ENCODE data around the gene OR5AC2.

The OR5AC2 gene, protein sequence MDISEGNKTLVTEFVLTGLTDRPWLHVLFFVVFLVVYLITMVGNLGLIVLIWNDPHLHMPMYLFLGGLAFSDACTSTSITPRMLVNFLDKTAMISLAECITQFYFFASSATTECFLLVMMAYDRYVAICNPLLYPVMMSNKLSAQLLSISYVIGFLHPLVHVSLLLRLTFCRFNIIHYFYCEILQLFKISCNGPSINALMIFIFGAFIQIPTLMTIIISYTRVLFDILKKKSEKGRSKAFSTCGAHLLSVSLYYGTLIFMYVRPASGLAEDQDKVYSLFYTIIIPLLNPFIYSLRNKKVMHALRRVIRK

DNA sequence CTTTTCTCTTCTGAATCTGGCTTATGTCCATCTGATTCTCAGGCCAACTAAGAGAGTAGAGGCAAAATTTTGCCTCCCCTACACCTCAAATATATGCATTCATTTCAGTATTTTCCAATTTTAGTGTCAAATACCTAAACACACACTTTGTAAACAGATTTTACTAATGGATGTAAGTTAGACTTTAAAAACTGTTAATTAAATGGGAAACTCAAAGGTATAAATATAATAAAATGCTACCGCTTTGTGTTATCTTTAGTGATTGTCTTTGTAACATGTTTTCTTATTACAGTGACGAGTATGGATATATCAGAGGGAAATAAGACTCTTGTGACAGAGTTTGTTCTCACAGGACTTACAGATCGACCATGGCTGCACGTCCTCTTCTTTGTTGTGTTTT lies at the start of gene OR5AC2:
TSS of gene OR5AC2 (plus strand) at position 301 of the 400 bp plus-strand sequence. CDS start at position 301, 0 bp downstream.
- Histone ChIP-seq H3K4me3 (ENCODE audit: low read depth, low read length) (no peak within 1 kb of the TSS), H3K36me3 (replicated peaks) (no peaks in the 10 kb centered on the region), H3K27me3 (replicated peaks) (no peaks in the 10 kb centered on the region), H3K27ac (no peak within 1 kb of the TSS)
- in situ Hi-C loops (cut with HindIII; ENCODE audit: low pct_ligation_motif_present, low sequenced_read_pairs): no loop called here
- DNase-seq: no peak
- no peak for TF ChIP-seq CTCF (IDR thresholded peaks at IDR 0.05; ENCODE audit: low read depth, low read length, missing control alignments)

GRCh38 chr3:98038286-98038685 lies 48.7 kb upstream of the OR5AC2 start:
- peaks cover 3% of the 10 kb centered on the region for H3K27me3 ChIP-seq (replicated peaks)
- H3K4me3 ChIP-seq (ENCODE audit: low read depth, low read length): no peak overlapping the region
- TF ChIP-seq CTCF (IDR thresholded peaks at IDR 0.05; ENCODE audit: low read depth, low read length, missing control alignments): no peak
- no peak for DNase-seq
- in situ Hi-C loops (cut with HindIII; ENCODE audit: low pct_ligation_motif_present, low sequenced_read_pairs): no loop called here
- no peak overlapping the region for H3K27ac ChIP-seq
- no peaks in the 10 kb centered on the region for H3K36me3 ChIP-seq (replicated peaks)

- DNase-seq: no peak
Measured at GRCh38 chr3:98038876-98039275, 48.1 kb upstream of the OR5AC2 start.

DNA sequence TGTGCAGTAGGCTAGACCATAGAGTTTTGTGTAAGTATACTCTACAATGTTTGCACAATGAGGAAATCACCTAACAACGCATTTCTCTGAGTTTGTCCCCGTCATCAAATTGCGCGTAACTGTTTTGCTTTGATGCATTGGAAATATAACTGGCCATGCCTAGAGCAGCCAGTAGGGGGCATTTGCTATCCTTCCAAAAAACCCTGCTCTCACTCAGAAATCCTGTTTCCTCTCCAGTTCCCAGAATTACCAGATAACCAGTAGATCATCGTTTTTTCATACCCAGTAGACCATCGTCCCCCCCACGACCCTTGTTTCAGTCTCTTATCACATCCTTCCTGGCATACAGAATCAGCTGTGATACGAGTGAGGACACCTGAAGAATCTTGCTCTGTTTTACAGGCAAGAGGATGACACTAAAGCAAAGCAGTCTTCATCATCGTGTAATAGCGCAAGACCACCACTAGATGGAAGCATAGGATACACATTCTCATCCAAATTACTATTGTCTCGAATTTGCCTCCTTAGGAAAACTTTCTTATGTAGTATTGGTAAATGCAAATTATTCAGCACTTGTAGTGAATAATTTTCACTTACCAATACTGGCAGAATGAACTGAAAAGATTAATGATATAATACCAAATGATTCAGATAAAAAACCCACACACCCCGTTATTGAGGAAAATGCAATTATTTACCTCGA lies 47.5 kb upstream of the OR5AC2 start:
- Histone ChIP-seq H3K4me3 (ENCODE audit: low read depth, low read length) (peak overlapping the region; percentile 49), H3K27ac (no peak overlapping the region), H3K36me3 (replicated peaks) (no peaks in the 10 kb centered on the region), H3K27me3 (replicated peaks) (no peaks in the 10 kb centered on the region)
- in situ Hi-C loops (cut with HindIII; ENCODE audit: low pct_ligation_motif_present, low sequenced_read_pairs): no loop called here
- peak; percentile 84 for TF ChIP-seq CTCF (IDR thresholded peaks at IDR 0.05; ENCODE audit: low read depth, low read length, missing control alignments)
- peak; percentile 86 for DNase-seq

More at GRCh38 chr3:98038876-98039275, 48.1 kb upstream of the OR5AC2 start:
- TF ChIP-seq CTCF (IDR thresholded peaks at IDR 0.05; ENCODE audit: low read depth, low read length, missing control alignments): no peak
- peaks cover 2% of the 10 kb centered on the region for H3K27me3 ChIP-seq (replicated peaks)
- H3K4me3 ChIP-seq (ENCODE audit: low read depth, low read length): no peak overlapping the region
- in situ Hi-C loops (cut with HindIII; ENCODE audit: low pct_ligation_motif_present, low sequenced_read_pairs): no loop called here
- H3K27ac ChIP-seq: no peak overlapping the region
- H3K36me3 ChIP-seq (replicated peaks): no peaks in the 10 kb centered on the region

- Histone ChIP-seq H3K36me3 (replicated peaks) (no peaks in the 10 kb centered on the region), H3K4me3 (ENCODE audit: low read depth, low read length) (no peak overlapping the region), H3K27me3 (replicated peaks) (no peaks in the 10 kb centered on the region), H3K27ac (no peak overlapping the region)
- in situ Hi-C loops (cut with HindIII; ENCODE audit: low pct_ligation_motif_present, low sequenced_read_pairs): no loop called here
- no peak for TF ChIP-seq CTCF (IDR thresholded peaks at IDR 0.05; ENCODE audit: low read depth, low read length, missing control alignments)
- no peak for DNase-seq
Measured at GRCh38 chr3:98041350-98041749, 45.6 kb upstream of the OR5AC2 start.

All from brain microvascular endothelial cell (primary cell).